Hindlimb muscle (tissue), 1 donor: ENCODE results near the gene WWC2. TPM values are rescaled to one million over a fixed set of nuclear protein-coding genes. Genes with fewer than 3 reads are reported as not detected.

Experiments used
- DNase-seq: peaks from one replicate; pipeline ENCODE4 v3.0.0-alpha.2; 2013
- polyA plus RNA-seq: library from polyadenylated mRNA; unstranded; fragments of 120-200 nt; gene quantifications from one replicate; pipeline ENCODE4 v1.2.1, GENCODE V29; 2013; ENCODE audit not compliant: insufficient read length

The WWC2 gene
- polyA plus RNA-seq, result 21.1 TPM

DNA sequence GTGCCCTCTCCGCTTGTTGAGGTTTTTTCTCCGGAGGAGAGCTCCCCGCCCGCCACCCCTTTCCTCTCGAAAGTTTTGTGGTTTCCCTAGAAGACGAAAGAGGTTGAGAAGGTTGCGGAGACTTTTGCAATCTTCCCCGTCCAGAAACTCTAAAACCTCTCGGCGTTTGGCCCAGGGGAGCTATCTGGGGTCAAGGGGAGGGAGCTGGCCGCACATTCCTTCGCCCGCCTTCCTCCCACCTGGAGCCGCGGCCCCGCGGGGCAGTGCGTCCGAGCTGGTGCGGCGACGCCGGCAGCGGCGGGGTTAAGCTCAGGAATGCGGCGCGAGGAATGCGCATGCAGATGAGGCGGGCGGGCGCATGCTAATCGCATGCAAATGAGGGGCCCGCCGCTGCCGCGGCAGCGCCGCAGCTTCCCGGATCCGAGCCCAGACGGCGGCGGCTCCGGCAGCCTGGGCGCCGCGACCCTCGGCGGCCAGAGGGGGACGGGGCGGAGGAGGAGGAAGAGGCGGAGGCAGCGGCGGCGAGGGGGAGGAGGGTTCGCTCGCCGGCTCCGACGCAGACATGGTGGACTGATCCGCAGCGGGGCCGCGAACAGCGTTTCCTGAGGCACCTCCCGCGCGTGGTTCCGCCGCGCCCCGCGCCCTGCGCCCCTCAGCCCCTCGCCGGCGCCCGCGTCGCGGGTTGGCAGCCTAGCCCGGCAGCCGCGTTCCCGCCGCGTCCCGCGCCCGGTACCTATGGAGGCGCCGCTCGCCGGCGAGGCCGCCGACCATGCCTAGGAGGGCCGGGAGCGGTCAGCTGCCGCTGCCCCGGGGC is at the start of gene WWC2:
WWC2 (plus strand) TSS at position 535 of the 814 bp plus-strand sequence; CDS start at position 770, 235 bp downstream.
- peak; percentile 94 for DNase-seq

DNA sequence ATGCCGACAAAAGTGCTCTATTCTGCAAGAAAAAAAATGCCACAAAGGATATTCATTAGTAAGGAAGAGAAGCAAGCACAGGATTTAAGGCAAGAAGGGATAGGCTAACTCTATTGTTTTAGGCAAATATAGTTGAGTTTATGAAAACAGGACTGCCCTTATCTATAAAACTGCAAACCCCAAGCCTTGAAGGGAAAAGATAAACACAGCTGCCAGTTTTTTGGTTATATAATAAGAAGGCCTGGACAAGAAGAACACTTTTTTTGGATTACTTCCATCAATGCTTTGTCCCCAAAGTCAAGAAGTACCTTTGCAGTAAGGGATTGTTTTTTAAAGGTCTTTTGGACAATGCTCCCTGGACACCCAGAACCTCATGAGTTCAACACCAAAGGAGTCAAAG is 45.4 kb upstream of the WWC2 start:
- no peak for DNase-seq

DNA sequence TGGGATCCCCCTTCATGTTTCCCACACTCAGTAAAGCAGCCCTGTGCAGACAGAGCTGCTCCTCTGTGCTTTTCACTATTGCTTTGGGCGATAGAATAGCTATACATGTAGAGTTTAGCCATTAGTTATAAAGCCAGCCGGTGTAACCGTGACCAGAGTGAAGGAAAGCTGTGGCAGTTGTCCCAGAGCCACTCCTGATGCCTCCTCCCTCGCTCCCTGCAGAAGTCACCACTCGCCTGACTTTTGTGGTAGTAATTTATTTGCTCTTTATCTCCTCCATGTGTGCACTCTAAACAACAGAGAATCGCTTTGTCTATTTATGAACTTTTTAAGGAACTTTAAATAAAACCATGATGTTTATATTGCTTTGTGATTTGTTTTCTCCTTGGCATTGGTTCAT is 41.8 kb upstream of the WWC2 start:
- no peak for DNase-seq

DNA sequence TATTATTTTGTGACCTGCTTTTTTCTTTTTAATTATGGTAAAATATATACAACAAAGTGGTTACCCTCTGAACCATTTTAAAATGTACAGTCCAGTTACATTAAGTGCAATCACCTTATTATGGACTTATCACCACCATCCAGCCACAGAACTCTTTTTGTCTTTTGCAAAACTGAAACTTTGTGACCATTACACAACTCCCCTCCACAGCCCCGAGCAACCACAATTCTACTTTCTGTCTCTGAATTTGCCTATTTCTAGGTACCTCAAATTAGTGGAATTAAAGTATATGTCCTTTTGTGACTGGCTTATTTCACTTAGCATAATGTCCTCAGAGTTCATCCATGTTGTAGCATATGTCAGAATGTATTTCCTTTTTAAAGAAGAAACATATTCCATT is 39.3 kb upstream of the WWC2 start:
- DNase-seq, result no peak

DNA sequence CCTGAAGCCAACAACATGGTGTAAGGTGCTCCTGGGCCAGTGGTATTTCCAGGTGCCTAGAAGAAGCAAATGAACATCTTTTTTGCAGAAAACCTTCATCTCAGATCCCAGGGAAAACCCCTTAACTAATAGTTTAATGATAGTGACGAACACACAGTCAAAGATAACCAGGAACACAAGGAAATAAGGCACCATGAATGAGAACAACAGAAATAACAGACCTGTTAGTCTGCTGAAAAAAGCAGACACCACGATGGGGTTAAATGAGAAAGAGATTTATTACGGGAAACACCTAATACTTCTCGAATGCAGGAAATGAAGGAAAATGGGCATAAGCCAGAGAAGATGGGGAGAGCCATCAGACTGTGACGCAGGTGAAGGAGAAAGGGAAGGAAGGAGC is 30.6 kb upstream of the WWC2 start:
- DNase-seq, result no peak

DNA sequence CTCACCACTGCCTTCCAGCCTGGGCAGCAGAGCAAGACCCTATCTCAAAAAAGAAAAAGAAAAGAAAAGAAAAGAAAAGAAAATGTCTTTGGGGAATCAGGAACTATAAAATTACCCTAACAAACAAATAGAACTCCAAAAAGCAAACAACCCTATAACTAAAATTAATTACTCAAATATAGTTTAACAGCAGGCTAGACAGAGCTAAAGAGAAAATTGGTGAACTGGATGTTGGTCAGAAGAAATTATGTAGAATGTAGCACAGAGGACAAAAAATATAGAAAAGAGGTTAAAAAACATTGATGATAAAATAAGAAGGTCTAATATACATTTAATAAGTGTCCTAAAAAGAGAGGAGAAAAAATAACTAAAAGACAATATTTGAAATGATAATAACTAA is 27.8 kb upstream of the WWC2 start:
- DNase-seq, result no peak

DNA sequence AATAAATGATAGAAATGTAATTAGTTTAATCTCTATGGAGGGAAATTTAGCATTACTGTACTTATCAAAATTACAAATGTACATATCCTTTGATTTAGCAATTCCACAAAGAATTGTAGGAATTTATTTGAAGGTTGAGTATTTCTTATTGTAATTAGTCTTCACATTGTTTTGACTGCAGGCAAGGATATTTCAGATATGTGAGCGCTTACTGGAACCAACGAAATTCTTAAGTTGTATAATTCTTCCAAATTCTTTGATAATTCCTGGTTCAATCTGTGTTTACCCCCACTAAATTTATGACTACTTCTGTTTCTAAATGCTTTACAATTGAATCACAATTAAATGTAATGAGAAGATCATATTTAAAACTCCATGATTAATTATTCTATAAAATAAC is 26.9 kb upstream of the WWC2 start:
- DNase-seq, result no peak

DNA sequence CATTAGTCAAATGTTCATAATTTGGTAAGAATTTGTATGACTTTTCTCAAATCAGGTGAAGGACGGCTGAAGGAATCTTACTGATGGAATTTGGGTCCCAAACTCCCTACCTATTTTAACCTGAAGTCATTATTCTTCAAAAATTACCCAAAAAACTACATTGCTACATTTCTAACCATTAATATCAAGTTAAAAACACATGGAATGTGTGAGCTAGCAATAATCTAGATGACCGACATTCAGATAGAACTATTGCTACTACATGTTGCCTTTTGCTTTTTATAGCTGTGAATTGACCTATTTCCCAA is 25.3 kb upstream of the WWC2 start:
- DNase-seq, result no peak

DNA sequence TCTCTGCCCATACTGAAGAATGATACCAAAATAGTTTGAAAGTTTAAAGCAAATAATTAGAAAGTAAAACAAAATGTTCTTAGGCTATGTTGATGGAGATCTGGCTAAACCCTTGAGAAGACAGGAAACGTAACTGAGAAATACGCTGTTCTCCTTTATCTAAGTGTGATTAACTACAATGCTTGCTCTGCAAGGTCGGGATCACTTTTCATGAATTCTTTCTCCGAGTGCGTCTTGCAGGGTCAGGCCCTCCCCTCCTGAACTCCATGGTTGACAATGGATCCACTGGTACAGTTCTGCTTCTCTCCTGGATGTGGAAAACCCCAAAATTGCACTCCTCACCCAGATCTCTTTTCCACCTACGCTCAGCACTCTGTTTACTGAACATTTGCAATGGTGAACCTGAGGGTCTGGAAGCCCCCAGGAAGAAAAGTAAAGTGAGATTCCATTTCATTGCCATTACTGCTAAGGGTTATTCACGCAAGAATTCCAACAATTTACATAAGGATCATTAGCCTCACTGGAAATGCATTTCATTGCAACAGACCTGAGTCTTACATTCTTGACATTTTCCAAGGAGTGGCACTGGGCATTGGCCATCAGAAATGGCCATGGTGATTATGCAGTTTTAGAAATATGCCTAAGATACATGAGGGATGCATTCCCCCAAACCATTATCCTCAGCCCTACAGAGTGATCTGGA is 24.6 kb upstream of the WWC2 start:
- DNase-seq, result no peak

DNA sequence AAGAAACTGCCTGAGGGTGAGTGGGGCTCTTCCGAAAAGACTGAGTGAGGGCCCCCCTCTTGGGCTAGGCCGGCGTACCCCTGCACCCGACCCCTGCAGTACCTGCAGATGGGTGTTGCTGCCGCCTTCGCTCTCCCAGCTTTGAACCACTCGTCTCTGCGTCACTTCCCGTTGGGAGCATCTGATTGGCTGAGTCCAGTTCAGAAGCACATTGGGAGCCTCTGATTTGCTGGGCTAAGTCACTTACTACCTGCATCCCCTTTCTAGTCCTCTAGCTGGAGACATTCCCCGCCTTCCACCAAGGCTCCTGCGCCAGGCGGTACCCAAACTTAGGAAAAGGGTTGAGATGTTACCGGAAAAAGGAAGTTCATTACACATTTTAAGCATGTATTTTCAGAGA is 20.4 kb upstream of the WWC2 start:
- DNase-seq, result no peak

DNA sequence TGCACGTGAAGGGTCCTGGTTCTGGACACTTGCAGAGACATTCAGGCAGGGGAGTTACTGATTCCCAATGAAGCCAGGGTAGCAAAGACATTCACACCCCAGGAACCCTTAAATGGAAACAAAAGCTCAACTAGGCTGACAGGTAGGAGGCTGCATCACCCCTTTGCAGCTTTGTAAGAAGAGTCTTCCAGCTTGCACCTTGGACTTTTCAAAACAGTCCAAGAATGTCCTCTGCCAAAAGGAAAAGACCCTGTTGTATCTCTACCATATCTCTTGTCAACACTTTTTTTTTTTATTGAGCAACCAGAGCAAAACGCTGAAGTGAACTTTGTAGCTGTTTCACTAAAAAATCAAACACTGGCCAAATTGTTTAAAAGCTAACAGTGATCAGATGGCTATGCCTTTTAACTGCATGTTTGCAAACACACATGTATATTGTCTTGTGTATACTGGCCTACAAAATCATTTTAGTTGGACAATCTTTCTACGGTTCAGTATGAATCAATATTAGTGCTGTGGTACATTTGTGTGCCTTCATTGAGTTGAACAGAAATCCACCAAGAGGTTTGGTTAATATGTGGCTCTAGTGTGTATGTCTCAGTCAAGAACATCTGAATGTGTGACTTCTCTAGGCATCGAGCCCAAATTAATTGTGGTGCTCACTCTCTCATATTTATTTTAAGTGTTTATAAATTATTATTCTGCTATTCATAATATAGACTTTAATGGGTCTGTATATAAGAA is 18.5 kb upstream of the WWC2 start:
- DNase-seq, result no peak

DNA sequence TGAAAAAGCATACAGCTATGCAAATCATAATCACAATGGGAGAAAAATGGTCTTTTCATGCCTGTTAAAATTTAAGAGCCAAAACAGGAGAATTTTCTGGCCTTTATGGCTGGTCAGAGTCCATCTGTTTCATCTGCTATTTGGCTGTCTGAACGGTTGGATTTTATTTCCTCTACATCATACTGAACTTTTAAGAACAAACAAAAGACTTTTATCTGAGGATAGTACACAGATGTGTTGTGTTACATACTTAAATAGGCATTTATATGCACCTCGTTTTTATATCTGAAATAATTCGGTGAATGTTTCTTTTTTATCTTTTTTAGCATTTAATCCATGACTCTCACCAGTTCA is 18.0 kb upstream of the WWC2 start:
- no peak for DNase-seq

DNA sequence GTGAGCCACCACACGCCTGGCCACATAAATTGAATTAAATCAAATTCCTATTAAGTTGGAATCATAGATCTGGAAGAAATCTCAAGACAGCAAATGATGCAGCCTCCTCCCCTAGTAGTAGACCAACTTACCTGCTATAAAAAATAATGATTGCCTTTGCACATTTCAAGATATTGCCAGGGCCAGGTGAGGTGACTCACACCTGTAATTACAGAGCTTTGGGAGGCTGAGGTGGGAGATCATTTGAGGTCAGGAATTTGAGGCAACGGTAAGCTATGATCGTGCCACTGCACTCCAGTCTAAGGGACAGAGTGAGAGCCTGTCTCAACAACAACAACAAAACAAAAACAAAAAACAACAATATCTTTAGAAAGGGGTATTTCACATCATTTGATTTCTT is 17.0 kb upstream of the WWC2 start:
- DNase-seq, result no peak

DNA sequence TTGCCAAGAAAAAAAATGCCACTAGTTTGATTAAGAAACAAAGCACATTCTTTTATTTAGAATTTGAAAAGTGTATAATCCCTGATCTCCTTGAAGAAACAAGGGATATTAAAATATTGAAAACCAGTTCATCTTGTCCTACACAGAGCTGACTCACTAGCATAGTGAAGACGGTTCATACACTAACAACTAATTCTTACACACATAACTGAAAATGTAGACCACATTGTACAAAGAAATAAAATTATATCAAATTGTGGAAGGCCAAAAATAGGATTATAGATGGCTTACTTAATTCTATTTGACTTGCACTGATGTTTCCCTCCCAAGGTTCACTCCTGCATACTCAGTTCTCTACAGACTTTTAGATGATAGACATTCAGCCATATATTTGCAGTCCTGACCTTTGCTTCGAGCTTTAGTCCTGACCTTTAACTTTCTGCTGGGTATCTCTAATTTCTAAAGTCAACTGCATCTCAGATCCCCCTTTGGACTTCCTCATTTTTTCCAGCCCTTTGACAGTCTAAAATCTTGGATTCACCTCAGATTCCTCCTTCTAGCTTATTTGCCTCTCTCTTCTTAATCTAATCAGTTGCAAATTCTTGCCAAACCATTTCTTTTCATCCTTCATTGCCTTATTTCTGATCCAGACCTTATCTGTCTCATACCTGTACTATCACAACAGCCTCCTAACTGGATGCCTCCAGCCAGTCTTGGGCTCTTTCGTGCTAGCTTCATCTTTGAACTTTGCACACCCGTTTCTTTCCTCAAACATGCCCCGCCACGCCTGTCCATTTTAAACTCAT is 4.5 kb upstream of the WWC2 start:
- no peak for DNase-seq

DNA sequence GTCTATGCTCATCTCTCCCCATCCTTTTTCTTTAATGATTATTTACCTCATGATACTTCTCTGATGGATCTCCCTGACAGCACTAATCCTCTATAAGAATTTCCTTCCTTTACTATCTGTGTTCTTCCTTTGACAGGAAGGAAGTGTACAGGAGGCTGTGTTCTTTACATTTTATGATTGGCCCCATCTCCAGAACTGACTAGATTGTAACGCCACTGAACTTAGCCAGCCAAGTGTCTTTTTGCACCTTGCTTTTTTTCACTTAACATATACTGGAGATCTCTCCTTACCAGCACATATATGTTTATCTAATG is 3.9 kb upstream of the WWC2 start:
- DNase-seq, result no peak

DNA sequence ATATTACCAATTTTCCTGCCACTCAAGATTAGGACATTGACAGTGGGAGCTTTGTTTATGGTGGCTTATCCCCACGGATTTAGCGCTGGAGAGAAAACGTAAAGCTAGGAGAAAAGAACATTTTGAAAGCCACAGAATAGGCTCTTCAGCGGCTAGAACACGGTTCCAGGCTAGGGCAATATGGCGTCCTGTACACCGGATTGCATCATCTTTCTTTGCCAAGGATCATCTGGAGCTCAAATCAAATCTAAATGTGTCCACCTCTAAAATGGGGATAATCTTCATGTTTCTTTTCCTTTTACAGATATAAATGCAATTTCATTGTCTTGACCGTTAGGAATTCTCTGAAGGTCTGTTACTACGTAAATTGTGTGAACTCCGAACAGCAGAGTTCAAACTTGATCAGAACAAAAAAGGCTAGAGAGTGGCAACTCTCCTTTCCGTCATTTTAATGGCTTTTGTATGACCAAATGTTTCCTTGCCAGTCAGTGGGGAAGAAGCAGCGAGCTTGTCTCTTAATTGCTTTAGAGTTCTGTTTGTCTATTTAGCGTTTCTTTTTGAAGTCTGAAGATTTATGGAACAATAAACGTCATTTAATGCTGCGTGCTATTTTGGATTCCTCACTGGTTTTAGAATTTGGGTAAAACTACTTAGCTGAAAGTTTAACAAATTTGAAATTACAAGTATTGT is 2.6 kb upstream of the WWC2 start:
- no peak for DNase-seq

DNA sequence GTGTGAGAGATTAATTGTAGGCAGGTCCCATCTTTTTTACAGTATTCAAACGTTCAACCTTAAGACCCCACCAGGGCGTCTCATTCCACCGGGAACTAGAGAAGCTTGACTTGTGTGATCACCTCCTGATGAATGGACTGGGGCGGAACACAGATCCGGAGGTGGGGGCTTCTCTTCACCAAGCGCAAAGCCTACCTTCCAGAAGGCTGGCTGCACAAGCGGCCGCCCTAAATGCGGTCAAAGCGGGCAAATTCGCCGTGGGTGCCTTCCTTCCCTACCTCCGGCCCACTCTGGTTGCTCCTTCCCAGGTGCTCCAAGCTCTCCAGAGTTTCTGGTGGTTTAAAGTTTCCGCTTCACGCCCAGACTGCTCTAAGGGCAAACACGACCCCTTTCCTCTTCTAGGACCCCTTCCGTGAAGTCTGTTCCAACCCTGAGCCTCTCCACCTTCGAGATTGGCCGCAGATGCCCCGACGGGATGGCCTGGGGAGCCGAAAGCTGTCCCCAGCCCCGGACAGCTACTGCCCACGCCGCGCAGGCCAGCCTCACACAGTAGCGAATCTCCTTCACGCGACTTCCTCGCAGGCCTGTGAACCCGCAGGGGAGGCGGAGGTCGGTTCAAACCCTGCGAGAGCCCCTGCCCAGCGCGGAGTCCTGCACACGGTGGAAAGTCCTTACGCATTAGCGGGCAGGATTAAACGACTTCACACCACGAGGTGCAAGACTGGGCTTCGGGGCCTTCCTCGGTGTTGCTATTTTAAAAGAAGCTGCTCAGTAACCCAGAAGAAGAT is 1.6 kb upstream of the WWC2 start:
- DNase-seq, result peak; percentile 54

DNA sequence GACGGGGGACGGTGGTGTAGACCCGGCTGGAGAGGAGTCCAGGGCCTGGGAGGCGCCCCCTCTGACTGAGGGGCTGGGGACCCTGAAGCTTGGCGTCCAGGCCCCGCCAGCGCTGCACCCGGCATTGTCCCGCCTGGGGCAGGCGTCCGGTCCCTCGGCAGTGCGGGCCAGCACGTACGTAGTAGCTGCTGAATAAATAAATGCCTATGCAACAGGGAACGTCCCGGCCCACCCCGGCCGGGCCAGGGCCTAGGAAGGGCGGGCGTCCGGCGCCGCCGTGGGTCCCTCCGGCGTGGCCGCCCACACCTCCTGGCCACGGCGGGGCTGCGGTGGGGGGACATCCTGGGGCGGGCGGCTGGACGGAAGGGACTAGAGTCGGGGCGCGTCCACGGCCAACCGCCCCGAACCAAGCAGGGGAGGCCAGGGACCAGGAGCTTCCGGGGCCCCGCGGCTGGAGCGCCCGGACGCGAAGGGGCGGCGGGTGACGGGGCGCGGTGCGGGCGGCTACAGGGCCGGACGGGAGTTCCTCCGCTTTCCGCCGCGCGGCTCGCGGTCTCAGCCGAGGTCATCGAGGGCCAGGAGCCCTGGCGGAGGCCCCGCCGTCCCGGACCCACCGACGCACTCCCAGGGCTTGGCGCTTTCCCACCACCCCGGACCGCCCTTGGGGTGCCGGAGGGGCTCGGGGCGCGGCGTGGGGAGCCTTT is 886 bp upstream of the WWC2 start:
- peak; percentile 64 for DNase-seq

DNA sequence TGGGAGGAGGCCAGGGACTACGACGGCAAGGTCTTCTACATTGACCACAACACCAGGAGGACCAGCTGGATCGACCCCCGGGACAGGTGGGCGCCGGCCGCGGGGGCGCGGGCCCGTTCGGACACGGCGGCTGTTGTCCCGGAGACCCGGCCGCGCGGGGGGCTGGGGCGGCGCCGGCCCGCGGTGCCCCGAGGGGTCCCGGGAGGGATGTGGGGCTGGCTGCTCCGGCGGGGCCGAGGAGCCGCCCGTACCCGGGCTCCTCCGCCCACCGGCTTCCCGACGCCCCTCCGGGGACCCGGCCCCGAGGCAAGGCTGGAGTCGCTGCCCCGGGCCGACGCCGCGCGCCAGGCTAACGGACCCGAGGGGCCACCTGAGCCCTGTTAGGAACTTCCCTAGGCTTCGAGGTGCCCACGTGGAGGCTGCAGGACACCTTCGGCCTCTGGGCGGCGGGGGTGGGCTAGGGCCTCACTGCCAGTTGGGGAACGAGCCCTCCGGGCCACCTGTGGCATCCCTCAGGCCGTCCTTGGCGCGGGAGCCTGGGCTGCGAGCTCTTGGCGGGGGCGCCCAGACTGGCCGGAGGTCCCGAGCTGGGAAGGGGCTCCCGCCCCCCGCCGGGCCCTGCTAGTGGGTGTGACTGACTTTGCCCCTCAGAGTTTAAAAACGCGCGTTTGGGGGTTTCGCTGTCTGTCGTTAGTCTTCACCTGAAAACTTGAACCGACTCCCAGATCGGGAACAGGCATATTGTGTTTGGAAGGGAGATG is 660 bp downstream of the WWC2 start:
- DNase-seq, result peak; percentile 32

DNA sequence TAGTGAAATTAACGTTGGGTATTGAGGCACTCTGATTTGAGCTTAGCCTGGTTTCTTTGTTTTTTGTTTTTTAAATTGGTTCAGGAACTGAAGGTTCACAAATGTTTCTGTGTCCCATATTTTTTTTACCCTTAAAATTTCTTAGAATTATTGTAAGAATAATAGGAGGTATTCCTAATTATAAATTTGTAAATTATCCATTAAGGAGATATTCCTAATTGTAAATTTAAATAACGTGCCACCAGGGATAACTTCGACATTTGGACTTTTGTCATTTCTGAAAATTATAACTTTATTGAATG is 1.2 kb downstream of the WWC2 start:
- no peak for DNase-seq
